AG04450 (cell line): ENCODE measurements around the gene CYP1A1. TPM values are rescaled to one million over a fixed set of nuclear protein-coding genes. Genes with fewer than 3 reads are reported as not detected.

Experiments used
- CTCF ChIA-PET: fragments of 300-600, 350-600 bp; formaldehyde crosslinking; extraction: SDS; loops from one replicate; lab custom pipeline; 2022; ENCODE audit warnings: antibody characterized with exemption, inconsistent platforms; lab: Charles Lee
- POLR2A ChIA-PET: fragments of 350-600 bp; formaldehyde crosslinking; extraction: SDS; loops from one replicate; lab custom pipeline; 2021; ENCODE audit warnings: antibody characterized with exemption, inconsistent platforms; lab: Yijun Ruan, JAX
- DNase-seq: peaks from one replicate; pipeline ENCODE4 v3.0.0-alpha.2; 2011; ENCODE audit warnings: low read depth, low spot score
- H3K27ac ChIP-seq: one replicate; pipeline ENCODE4 v1.5.1; 2012; ENCODE audit warnings: low read depth, low read length, control low read depth
- H3K27me3 ChIP-seq: one replicate; pipeline ENCODE4 v1.6.0; 2012; ENCODE audit warnings: low read length; ENCODE audit not compliant: control insufficient read depth, insufficient read depth
- H3K4me3 ChIP-seq: 2 replicates; pipeline ENCODE4 v1.5.1; 2011; ENCODE audit warnings: mild to moderate bottlenecking, low read depth, low read length, control low read depth
- H3K9me3 ChIP-seq: 2 replicates; pipeline ENCODE4 v1.5.1; 2012; ENCODE audit warnings: low read length; ENCODE audit not compliant: control insufficient read depth, insufficient read depth
- polyA plus RNA-seq: library from polyadenylated mRNA; depleted of rRNA; stranded (reverse); fragments of >200 nt; gene quantifications from 2 replicates; pipeline ENCODE4 v1.2.3, GENCODE V29; 2011
- TF ChIP-seq, protein P1 (sequence below): IDR thresholded peaks from 2 replicates; pipeline ENCODE4 v1.5.1; 2011; ENCODE audit warnings: low read depth, low read length, control low read depth, inconsistent platforms

The CYP1A1 gene
- polyA plus RNA-seq, 1 experiment: 0.04 TPM

DNA sequence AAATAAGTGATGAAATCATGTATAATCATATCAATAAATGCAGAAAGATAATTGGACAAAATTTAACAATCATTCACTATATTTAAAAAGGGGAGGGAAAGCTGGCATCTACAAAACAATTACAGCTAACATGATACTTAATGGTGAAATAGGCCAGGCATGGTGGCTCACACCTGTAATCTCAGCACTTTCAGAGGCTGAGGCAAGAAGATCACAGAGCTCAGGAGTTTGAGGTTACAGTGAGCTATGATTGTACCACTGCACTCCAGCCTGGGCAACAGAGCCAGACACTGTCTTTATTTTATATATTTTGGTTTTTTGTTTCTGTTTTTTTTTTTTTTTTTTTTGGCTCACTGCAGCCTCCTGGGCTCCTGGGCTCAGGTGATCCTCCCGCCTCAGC, 41.6 kb downstream of the CYP1A1 start:
- Histone ChIP-seq H3K27ac (no peak overlapping the region), H3K9me3 (peaks cover 4% of the 10 kb centered on the region), H3K4me3 (no peak overlapping the region), H3K27me3 (no peaks in the 10 kb centered on the region)
- DNase-seq: no peak
- POLR2A ChIA-PET: interaction anchor here (0.7 kb wide), 1 partner anchor 41 kb away, joined by 5 read pairs; no protein-coding TSS in a partner anchor
- CTCF ChIA-PET: interaction anchor here (0.6 to 2.0 kb wide), 6 partner anchors 14 to 687 kb away, joined by 3 to 7 read pairs (median 5); no protein-coding TSS in a partner anchor
- TF ChIP-seq, protein P1, sequence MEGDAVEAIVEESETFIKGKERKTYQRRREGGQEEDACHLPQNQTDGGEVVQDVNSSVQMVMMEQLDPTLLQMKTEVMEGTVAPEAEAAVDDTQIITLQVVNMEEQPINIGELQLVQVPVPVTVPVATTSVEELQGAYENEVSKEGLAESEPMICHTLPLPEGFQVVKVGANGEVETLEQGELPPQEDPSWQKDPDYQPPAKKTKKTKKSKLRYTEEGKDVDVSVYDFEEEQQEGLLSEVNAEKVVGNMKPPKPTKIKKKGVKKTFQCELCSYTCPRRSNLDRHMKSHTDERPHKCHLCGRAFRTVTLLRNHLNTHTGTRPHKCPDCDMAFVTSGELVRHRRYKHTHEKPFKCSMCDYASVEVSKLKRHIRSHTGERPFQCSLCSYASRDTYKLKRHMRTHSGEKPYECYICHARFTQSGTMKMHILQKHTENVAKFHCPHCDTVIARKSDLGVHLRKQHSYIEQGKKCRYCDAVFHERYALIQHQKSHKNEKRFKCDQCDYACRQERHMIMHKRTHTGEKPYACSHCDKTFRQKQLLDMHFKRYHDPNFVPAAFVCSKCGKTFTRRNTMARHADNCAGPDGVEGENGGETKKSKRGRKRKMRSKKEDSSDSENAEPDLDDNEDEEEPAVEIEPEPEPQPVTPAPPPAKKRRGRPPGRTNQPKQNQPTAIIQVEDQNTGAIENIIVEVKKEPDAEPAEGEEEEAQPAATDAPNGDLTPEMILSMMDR: no peak

DNA sequence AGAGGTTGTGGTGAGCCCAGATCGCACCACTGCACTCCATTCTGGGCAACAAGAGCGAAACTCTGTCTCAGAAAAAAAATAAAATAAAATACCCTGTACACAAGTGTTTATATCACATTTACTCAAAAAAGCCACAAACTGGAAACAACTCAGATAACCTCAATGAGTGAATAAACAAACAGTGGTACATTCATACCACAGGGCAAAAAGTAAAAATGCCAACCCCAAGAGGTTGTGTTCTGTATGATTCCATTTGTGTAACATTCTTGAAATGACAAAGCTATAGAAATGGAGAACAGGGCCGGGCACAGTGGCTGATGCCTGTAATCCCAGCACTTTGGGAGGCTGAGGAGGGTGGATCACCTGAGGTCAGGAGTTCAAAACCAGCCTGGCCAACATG, 42.4 kb downstream of the CYP1A1 start:
- Histone ChIP-seq H3K9me3 (peaks cover 4% of the 10 kb centered on the region), H3K27me3 (no peaks in the 10 kb centered on the region), H3K4me3 (no peak overlapping the region), H3K27ac (no peak overlapping the region)
- ChIA-PET POLR2A (no interaction called here), CTCF (interaction anchor here (1.4 to 2.0 kb wide), 2 partner anchors 51 to 86 kb away, joined by 6 to 7 read pairs; no protein-coding TSS in a partner anchor)
- no peak for DNase-seq
- TF ChIP-seq, protein P1: no peak

DNA sequence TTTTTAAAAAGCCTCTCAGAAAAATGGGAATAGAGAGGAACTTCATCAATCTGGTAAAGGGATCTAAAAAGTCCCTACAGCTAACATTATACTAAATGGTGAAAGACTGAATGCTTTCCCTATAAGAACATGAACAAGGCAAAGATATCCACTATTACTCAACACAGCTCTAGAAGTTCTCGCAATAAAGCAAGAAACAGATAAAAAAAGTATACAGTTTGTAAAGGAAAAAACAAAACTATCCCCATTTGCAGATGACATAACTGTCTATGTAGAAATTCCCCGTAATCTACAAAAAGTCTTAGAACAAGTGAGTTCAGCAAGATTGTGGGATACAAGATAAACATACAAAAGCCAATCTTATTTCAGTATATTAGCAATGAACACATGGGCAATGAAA, 44.9 kb downstream of the CYP1A1 start:
- H3K4me3 ChIP-seq: no peak overlapping the region
- H3K9me3 ChIP-seq: peaks cover 4% of the 10 kb centered on the region
- CTCF ChIA-PET: interaction anchor here (2.1 kb wide), 1 partner anchor 45 kb away, joined by 4 read pairs; no protein-coding TSS in a partner anchor
- H3K27me3 ChIP-seq: no peaks in the 10 kb centered on the region
- POLR2A ChIA-PET: no interaction called here
- TF ChIP-seq, protein P1: no peak
- DNase-seq: no peak
- H3K27ac ChIP-seq: no peak overlapping the region

DNA sequence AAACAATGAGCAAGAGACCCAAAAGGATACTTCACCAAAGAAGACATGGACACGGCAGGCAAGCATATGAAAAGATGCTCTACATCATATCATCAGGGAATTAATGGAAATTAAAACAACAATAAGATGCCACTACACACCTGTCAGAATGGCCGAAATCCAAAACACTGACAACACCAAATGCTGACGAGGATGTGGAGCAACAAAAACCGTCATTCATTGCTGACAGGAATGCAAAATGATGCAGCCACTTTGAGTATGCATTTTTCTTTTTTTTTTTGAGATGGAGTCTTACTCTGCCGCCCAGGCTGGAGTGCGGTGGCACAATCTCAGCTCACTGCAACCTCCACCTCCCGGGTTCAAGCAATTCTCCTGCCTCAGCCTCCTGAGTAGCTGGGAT, 48.5 kb downstream of the CYP1A1 start:
- no peak for DNase-seq
- no peak overlapping the region for H3K4me3 ChIP-seq
- TF ChIP-seq, protein P1: no peak
- H3K9me3 ChIP-seq: no peaks in the 10 kb centered on the region
- ChIA-PET POLR2A (no interaction called here), CTCF (interaction anchor here (0.6 to 1.0 kb wide), 3 partner anchors 13 to 45 kb away, joined by 3 to 9 read pairs (median 4); no protein-coding TSS in a partner anchor)
- no peaks in the 10 kb centered on the region for H3K27me3 ChIP-seq
- H3K27ac ChIP-seq: no peak overlapping the region

DNA sequence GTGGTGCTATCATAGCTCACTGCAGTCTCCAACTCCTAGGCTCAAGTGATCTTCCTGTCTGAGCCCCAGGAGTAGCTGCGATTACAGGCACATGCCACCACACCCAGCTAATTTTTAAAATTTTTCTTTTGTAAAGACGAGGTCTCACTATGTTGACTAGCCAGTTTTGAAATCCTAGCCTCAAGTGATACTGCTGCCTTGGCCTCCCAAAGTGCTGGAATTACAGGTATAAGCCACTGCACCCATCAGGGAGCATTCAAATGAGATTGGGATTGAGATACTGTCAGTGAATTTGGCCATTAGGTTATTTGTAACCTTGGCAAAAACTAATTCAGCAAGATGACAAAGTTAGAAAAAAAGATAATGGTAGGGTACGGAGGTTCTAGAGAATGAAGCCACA, 51.2 kb downstream of the CYP1A1 start:
- Histone ChIP-seq H3K27me3 (no peaks in the 10 kb centered on the region), H3K9me3 (no peaks in the 10 kb centered on the region), H3K4me3 (no peak overlapping the region), H3K27ac (no peak overlapping the region)
- ChIA-PET CTCF (no interaction called here), POLR2A (no interaction called here)
- TF ChIP-seq, protein P1: no peak
- no peak for DNase-seq
